Activated T-cell treated with anti-CD3 and anti-CD28 coated beads, Interleukin-2, amount 50 U/mL, for 24 hours (primary cell): Measurements from ENCODE around the gene HSD17B8.

ENCODE experiments used
- DNase-seq: peaks from one replicate; pipeline ENCODE4 v3.0.0-alpha.2; 2020
- H3K27ac Mint-ChIP-seq: 2 replicates; pipeline ENCODE4 v1.8.0; 2020; ENCODE audit warnings: mild to moderate bottlenecking, mixed read lengths
- H3K27me3 Mint-ChIP-seq: 2 replicates; pipeline ENCODE4 v1.8.0; 2020; ENCODE audit warnings: mixed read lengths
- H3K36me3 Mint-ChIP-seq: 2 replicates; pipeline ENCODE4 v1.8.0; 2020; ENCODE audit warnings: low read depth, mixed read lengths
- H3K4me1 Mint-ChIP-seq: 2 replicates; pipeline ENCODE4 v1.8.0; 2020; ENCODE audit warnings: low read depth, mixed read lengths
- H3K4me3 Mint-ChIP-seq: 2 replicates; pipeline ENCODE4 v1.8.0; 2020; ENCODE audit warnings: mild to moderate bottlenecking, moderate library complexity, mixed read lengths
- H3K9me3 Mint-ChIP-seq: 2 replicates; pipeline ENCODE4 v1.8.0; 2020; ENCODE audit warnings: mixed read lengths

Gene HSD17B8

GRCh38 chr6:33192671-33193602, 11.5 kb upstream of the HSD17B8 start:
- Mint-ChIP-seq H3K27me3 (peaks cover 23% of the 10 kb centered on the region), H3K4me3 (peak overlapping the region; percentile 60), H3K36me3 (peaks cover 43% of the 10 kb centered on the region), H3K9me3 (no peaks in the 10 kb centered on the region), H3K27ac (peak overlapping the region; percentile 59), H3K4me1 (peaks cover 32% of the 10 kb centered on the region)
- peak; percentile 55 for DNase-seq

GRCh38 chr6:33193619-33194018, 10.8 kb upstream of the HSD17B8 start:
- Mint-ChIP-seq H3K4me1 (peaks cover 39% of the 10 kb centered on the region), H3K36me3 (peaks cover 49% of the 10 kb centered on the region), H3K9me3 (no peaks in the 10 kb centered on the region), H3K27me3 (peaks cover 23% of the 10 kb centered on the region), H3K27ac (peak overlapping the region; percentile 59), H3K4me3 (peak overlapping the region; percentile 37)
- DNase-seq = no peak

- Mint-ChIP-seq H3K36me3 (peaks cover 55% of the 10 kb centered on the region), H3K27me3 (peaks cover 23% of the 10 kb centered on the region), H3K27ac (no peak overlapping the region), H3K9me3 (no peaks in the 10 kb centered on the region), H3K4me1 (peaks cover 48% of the 10 kb centered on the region), H3K4me3 (no peak overlapping the region)
- DNase-seq = no peak
These were observed 9.9 kb upstream of the HSD17B8 start for GRCh38 chr6:33194431-33194979.

GRCh38 chr6:33195304-33196165, 8.9 kb upstream of the HSD17B8 start:
- Mint-ChIP-seq H3K27ac (peak overlapping the region; percentile 63), H3K4me3 (no peak overlapping the region), H3K27me3 (peaks cover 15% of the 10 kb centered on the region)

GRCh38 chr6:33197431-33198048, 6.9 kb upstream of the HSD17B8 start:
- H3K36me3 Mint-ChIP-seq = peaks cover 81% of the 10 kb centered on the region
- H3K9me3 Mint-ChIP-seq = no peaks in the 10 kb centered on the region
- H3K4me1 Mint-ChIP-seq = peaks cover 60% of the 10 kb centered on the region
- H3K27ac Mint-ChIP-seq = peak overlapping the region; percentile 99
- peak overlapping the region; percentile 47 for H3K4me3 Mint-ChIP-seq
- peaks cover 2% of the 10 kb centered on the region for H3K27me3 Mint-ChIP-seq
- DNase-seq = peak; percentile 58

More at GRCh38 chr6:33195304-33196165, 8.9 kb upstream of the HSD17B8 start:
- no peaks in the 10 kb centered on the region for H3K9me3 Mint-ChIP-seq
- H3K4me1 Mint-ChIP-seq = peaks cover 50% of the 10 kb centered on the region
- H3K36me3 Mint-ChIP-seq = peaks cover 62% of the 10 kb centered on the region
- no peak for DNase-seq

- Mint-ChIP-seq H3K4me3 (peak overlapping the region; percentile 98), H3K9me3 (no peaks in the 10 kb centered on the region), H3K36me3 (peaks cover 88% of the 10 kb centered on the region), H3K4me1 (peaks cover 63% of the 10 kb centered on the region), H3K27me3 (no peaks in the 10 kb centered on the region), H3K27ac (peak overlapping the region; percentile 99)
- no peak for DNase-seq
These were observed 6.1 kb upstream of the HSD17B8 start for GRCh38 chr6:33198159-33198852.

- peak overlapping the region; percentile 98 for H3K4me3 Mint-ChIP-seq
- no peak for DNase-seq
- peaks cover 63% of the 10 kb centered on the region for H3K4me1 Mint-ChIP-seq
These were observed 5.5 kb upstream of the HSD17B8 start for GRCh38 chr6:33198853-33199436.

GRCh38 chr6:33199687-33200218, 4.7 kb upstream of the HSD17B8 start:
- DNase-seq = peak; percentile 82
- peak overlapping the region; percentile 99 for H3K27ac Mint-ChIP-seq
- H3K9me3 Mint-ChIP-seq = no peaks in the 10 kb centered on the region
- peaks cover 86% of the 10 kb centered on the region for H3K36me3 Mint-ChIP-seq
- peak overlapping the region; percentile 98 for H3K4me3 Mint-ChIP-seq
- H3K27me3 Mint-ChIP-seq = no peaks in the 10 kb centered on the region
- H3K4me1 Mint-ChIP-seq = peaks cover 62% of the 10 kb centered on the region

More at GRCh38 chr6:33198853-33199436, 5.5 kb upstream of the HSD17B8 start:
- Mint-ChIP-seq H3K36me3 (peaks cover 89% of the 10 kb centered on the region), H3K27me3 (no peaks in the 10 kb centered on the region), H3K27ac (peak overlapping the region; percentile 99), H3K9me3 (no peaks in the 10 kb centered on the region)

- Mint-ChIP-seq H3K27ac (peak within 1 kb of the TSS; percentile 99), H3K36me3 (peaks cover 84% of the 10 kb centered on the region), H3K4me1 (peaks cover 68% of the 10 kb centered on the region), H3K27me3 (no peaks in the 10 kb centered on the region), H3K9me3 (no peaks in the 10 kb centered on the region), H3K4me3 (peak within 1 kb of the TSS; percentile 98)
- DNase-seq = peak; percentile 97
These were observed 4.0 kb upstream of the HSD17B8 start, which contains the start of the genes RXRB and SLC39A7 for GRCh38 chr6:33200219-33201146. TSS of gene RXRB (minus strand) at chr6:33200665. CDS start at chr6:33200476, 189 bp downstream. TSS of gene SLC39A7 (plus strand) at chr6:33200867. CDS start at chr6:33201246, 379 bp downstream.

- Mint-ChIP-seq H3K27ac (peak overlapping the region; percentile 99), H3K27me3 (no peaks in the 10 kb centered on the region), H3K4me3 (peak overlapping the region; percentile 98)
These were observed 3.3 kb upstream of the HSD17B8 start for GRCh38 chr6:33201147-33201545.

GRCh38 chr6:33201935-33202334, 2.5 kb upstream of the HSD17B8 start:
- no peak for DNase-seq
- peaks cover 76% of the 10 kb centered on the region for H3K36me3 Mint-ChIP-seq
- H3K4me3 Mint-ChIP-seq = peak overlapping the region; percentile 98
- peaks cover 82% of the 10 kb centered on the region for H3K4me1 Mint-ChIP-seq
- peak overlapping the region; percentile 99 for H3K27ac Mint-ChIP-seq
- no peaks in the 10 kb centered on the region for H3K9me3 Mint-ChIP-seq
- H3K27me3 Mint-ChIP-seq = no peaks in the 10 kb centered on the region

More at GRCh38 chr6:33201147-33201545, 3.3 kb upstream of the HSD17B8 start:
- Mint-ChIP-seq H3K36me3 (peaks cover 83% of the 10 kb centered on the region), H3K9me3 (no peaks in the 10 kb centered on the region), H3K4me1 (peaks cover 75% of the 10 kb centered on the region)
- DNase-seq = no peak

- peak overlapping the region; percentile 98 for H3K4me3 Mint-ChIP-seq
- H3K36me3 Mint-ChIP-seq = peaks cover 70% of the 10 kb centered on the region
- H3K27ac Mint-ChIP-seq = peak overlapping the region; percentile 99
- no peak for DNase-seq
- H3K27me3 Mint-ChIP-seq = no peaks in the 10 kb centered on the region
- no peaks in the 10 kb centered on the region for H3K9me3 Mint-ChIP-seq
- H3K4me1 Mint-ChIP-seq = peaks cover 75% of the 10 kb centered on the region
These were observed 1.7 kb upstream of the HSD17B8 start for GRCh38 chr6:33202799-33203198.
